ENCODE data around the gene UBE2H.

The UBE2H gene

GRCh38 chr7:129784437-129784782 is 168.3 kb downstream of the UBE2H start:
- no peak for DNase-seq

- no peak for DNase-seq
Observed at GRCh38 chr7:129783584-129783919, 169.2 kb downstream of the UBE2H start.

DNA sequence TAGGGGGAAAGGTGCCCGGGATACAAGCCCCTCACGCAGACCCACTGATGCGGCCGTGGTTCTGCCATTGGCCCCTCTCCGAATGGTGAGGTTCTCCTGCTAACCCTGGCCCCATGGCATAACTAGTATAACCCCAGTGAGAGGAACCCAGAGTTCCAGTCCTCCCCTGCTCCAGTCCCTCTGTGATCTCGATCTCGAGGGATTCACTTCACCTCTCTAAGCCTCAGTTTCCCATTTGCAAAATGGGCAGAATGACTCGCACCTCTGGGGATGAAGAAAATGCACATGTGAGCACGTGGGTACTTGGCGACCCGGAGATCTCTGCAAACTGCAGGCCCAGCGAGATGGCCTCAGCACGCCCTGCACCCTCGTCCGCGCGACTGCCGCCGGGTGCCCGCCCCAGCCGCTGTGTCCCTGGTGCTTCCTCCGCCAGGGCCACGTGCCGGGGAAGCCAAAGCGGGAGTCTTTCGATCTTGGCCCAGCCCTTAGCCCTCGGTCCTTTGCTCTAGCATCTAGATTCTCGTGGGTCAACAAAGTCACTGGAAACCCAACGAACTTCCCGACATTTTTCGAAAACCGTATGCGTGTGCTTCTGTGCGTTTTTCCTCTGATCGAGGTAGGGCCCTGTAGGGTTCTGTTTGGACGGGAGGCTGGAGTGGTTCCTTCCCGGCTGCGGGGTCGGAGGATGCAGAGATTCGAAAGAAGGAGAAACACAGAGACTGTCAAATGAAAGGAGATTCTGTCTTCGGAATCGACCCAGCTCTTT is 169.8 kb downstream of the UBE2H start:
- DNase-seq: no peak

GRCh38 chr7:129781928-129782817 is 170.6 kb downstream of the UBE2H start:
- DNase-seq: no peak

- no peak for DNase-seq
Observed at GRCh38 chr7:129780974-129781927, 171.5 kb downstream of the UBE2H start.

Data from KG1 (cell line).